Activated B cell treated with CpG ODN at 0.5 μM for 24 hours (primary cell): Measurements from ENCODE around the gene PPM1B. TPM values are rescaled to one million over a fixed set of nuclear protein-coding genes. Genes with fewer than 3 reads are reported as not detected.

Source experiments
- ATAC-seq: fragments of 200-7000 bp; cut with Tn5 transposase; one replicate; pipeline ENCODE4 v1.10.0; 2021; ENCODE audit warnings: low read depth, mild to moderate bottlenecking, moderate library complexity
- CTCF ChIA-PET: fragments of 350-600 bp; sonication (Branson Sonifier 250); formaldehyde crosslinking; loops from one replicate; lab custom pipeline; 2021; ENCODE audit warnings: antibody characterized with exemption; lab: Charles Lee
- POLR2A ChIA-PET: fragments of 350-600 bp; sonication (Branson Sonifier 250); formaldehyde crosslinking; loops from one replicate; lab custom pipeline; 2021; ENCODE audit warnings: antibody characterized with exemption; lab: Charles Lee
- DNase-seq: peaks from one replicate; pipeline ENCODE4 v3.0.0; 2022
- H3K27ac Mint-ChIP-seq: one replicate; pipeline ENCODE4 v1.8.0; 2020; ENCODE audit warnings: mixed read lengths
- H3K27me3 Mint-ChIP-seq: one replicate; pipeline ENCODE4 v1.8.0; 2021; ENCODE audit warnings: mixed read lengths
- H3K36me3 Mint-ChIP-seq: one replicate; pipeline ENCODE4 v1.8.0; 2021; ENCODE audit warnings: low read depth, mixed read lengths
- H3K4me1 Mint-ChIP-seq: one replicate; pipeline ENCODE4 v1.8.0; 2021; ENCODE audit warnings: mixed read lengths
- H3K4me3 Mint-ChIP-seq: one replicate; pipeline ENCODE4 v1.8.0; 2020; ENCODE audit warnings: mild to moderate bottlenecking, mixed read lengths
- H3K9me3 Mint-ChIP-seq: one replicate; pipeline ENCODE4 v1.8.0; 2020; ENCODE audit warnings: mixed read lengths
- intact Hi-C: fragments of 100-400 bp; cut with micrococcal nuclease; formaldehyde crosslinking; loops from one replicate; pipeline ENCODE4 v1.15.1; 2024
- total RNA-seq: library from RNA; stranded (reverse); gene quantifications from 2 replicates; pipeline ENCODE4 v1.2.3, GENCODE V29; 2022
- TF ChIP-seq, protein P1 (sequence below): fragments of 200-600 bp; IDR thresholded peaks from one replicate; pipeline ENCODE4 v1.8.0; 2022; ENCODE audit warnings: antibody characterized with exemption, mild to moderate bottlenecking

The PPM1B gene
- total RNA-seq, 1 donor from 2014 or later, result 55.2 TPM

DNA sequence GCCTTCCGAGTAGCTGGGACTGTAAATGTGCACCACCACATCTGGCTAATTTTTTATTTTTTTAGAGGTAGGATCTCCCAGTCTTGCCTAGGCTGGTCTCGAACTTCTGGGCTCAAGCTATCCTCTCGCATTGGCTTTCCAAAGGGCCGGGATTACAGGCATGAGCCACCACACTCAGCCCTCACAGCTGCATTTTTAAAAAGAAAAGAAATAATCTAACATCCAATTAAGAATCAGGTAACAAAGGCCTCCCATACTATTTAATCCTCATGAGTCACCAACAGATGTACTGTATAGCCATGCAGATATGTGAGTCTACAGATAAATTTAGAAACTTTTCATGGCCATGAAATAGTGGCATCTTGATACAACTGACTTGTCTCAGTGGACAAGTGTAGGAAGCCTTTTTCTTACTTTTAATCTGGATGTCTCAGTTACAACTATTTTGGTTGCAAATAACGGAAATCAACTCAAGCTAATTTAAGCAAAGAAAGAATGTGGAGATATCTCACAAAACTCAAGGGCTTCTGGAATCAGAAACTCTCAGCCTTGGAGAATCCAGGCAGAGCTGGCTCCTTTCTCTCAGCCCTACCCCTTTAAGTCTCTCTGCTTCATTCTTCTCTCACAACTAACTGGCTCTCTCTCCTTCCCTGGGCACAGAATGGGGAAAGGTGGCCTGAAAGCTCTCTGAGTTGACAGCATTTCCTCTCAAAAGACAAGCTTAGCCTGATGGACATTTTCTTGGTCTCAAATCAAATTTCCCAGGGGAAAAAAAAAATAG lies 12.8 kb upstream of the PPM1B start:
- no peak for ATAC-seq
- no peak overlapping the region for H3K4me3 Mint-ChIP-seq
- H3K4me1 Mint-ChIP-seq, result no peaks in the 10 kb centered on the region
- peaks cover 2% of the 10 kb centered on the region for H3K27me3 Mint-ChIP-seq
- DNase-seq, result no peak
- CTCF ChIA-PET, result no interaction called here
- H3K9me3 Mint-ChIP-seq, result no peaks in the 10 kb centered on the region
- POLR2A ChIA-PET, result no interaction called here
- intact Hi-C loops, result no loop called here
- H3K27ac Mint-ChIP-seq, result no peak overlapping the region
- H3K36me3 Mint-ChIP-seq, result no peaks in the 10 kb centered on the region
- TF ChIP-seq, protein P1, sequence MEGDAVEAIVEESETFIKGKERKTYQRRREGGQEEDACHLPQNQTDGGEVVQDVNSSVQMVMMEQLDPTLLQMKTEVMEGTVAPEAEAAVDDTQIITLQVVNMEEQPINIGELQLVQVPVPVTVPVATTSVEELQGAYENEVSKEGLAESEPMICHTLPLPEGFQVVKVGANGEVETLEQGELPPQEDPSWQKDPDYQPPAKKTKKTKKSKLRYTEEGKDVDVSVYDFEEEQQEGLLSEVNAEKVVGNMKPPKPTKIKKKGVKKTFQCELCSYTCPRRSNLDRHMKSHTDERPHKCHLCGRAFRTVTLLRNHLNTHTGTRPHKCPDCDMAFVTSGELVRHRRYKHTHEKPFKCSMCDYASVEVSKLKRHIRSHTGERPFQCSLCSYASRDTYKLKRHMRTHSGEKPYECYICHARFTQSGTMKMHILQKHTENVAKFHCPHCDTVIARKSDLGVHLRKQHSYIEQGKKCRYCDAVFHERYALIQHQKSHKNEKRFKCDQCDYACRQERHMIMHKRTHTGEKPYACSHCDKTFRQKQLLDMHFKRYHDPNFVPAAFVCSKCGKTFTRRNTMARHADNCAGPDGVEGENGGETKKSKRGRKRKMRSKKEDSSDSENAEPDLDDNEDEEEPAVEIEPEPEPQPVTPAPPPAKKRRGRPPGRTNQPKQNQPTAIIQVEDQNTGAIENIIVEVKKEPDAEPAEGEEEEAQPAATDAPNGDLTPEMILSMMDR, result no peak

DNA sequence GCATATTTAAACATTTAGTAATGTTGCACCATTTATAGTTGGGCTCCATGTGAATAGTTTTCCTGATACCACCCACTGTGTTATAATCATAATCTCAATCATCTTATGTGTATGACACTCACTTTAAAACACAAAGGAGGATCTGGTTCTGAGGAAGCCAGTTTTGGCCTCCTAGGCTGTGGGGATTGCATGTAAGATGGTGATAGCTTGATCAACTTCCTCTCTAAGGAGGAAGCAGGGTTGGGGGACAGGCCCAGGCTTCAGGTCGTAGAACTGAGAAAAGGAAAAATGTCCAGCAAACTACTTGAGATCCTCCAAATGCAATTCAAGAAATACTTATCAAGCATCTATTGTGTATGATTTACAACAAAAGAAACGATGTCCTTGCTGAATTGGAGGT lies 4.9 kb upstream of the PPM1B start:
- no peaks in the 10 kb centered on the region for H3K27me3 Mint-ChIP-seq
- H3K4me3 Mint-ChIP-seq, result no peak overlapping the region
- ChIA-PET CTCF (no interaction called here), POLR2A (no interaction called here)
- intact Hi-C loops, result loop anchor here (10.0 kb wide), 1 partner anchor 551 kb away; no protein-coding TSS in a partner anchor
- H3K4me1 Mint-ChIP-seq, result peaks cover 7% of the 10 kb centered on the region
- TF ChIP-seq, protein P1, result no peak
- no peak overlapping the region for H3K27ac Mint-ChIP-seq
- peaks cover 7% of the 10 kb centered on the region for H3K9me3 Mint-ChIP-seq
- H3K36me3 Mint-ChIP-seq, result peaks cover 3% of the 10 kb centered on the region
- DNase-seq, result no peak
- no peak for ATAC-seq

DNA sequence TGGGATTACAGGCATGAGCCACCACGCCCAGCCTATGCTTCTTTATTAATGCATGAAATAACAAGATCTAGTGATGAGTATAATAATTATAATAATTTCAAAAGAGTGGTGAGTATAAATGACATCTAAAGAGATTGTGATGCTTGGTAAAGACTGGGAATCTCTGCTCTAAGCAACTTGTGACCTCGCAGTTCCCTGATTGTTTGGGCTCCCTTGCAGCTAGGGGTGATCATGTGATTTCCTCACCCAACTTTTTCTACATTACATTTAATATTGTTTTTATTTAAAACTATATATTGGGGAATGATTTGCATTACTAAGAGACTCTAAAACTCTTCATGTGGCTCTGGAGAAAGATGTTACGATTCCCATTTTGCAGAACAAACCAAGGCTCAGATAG lies 4.1 kb upstream of the PPM1B start:
- ChIA-PET POLR2A (interaction anchor here (0.6 to 1.0 kb wide), 2 partner anchors 11 to 773 kb away, joined by 3 to 5 read pairs; no protein-coding TSS in a partner anchor), CTCF (no interaction called here)
- H3K27me3 Mint-ChIP-seq, result no peaks in the 10 kb centered on the region
- H3K27ac Mint-ChIP-seq, result no peak overlapping the region
- no peak for ATAC-seq
- peaks cover 7% of the 10 kb centered on the region for H3K9me3 Mint-ChIP-seq
- DNase-seq, result no peak
- intact Hi-C loops, result loop anchor here (5.0 to 10.0 kb wide), 3 partner anchors 550 to 778 kb away; partner anchors contain the start of genes SIX3 and THADA
- peaks cover 7% of the 10 kb centered on the region for H3K36me3 Mint-ChIP-seq
- peaks cover 8% of the 10 kb centered on the region for H3K4me1 Mint-ChIP-seq
- no peak overlapping the region for H3K4me3 Mint-ChIP-seq
- TF ChIP-seq, protein P1, result no peak

DNA sequence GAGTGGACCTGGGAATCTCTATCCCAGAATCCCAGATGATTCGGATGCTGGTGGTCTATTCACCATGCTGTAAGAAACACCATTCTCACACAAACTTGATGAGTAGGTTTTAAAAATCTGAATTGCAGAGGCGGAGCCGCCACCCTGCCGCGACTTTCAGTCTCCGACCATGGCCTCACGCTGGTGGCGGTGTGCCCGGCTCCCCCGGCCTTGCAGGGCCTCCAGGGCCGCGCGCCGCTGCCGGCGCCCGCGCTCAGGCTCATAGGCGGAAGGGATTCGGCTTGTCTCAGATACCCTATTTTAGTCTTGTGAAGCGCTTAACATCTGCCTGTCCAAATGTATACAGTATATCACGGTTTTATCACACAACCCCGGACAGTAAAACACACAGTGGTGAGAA lies 2.6 kb upstream of the PPM1B start:
- TF ChIP-seq, protein P1, result no peak
- ChIA-PET POLR2A (interaction anchor here (0.6 kb wide), 1 partner anchor 11 kb away, joined by 4 read pairs; no protein-coding TSS in a partner anchor), CTCF (no interaction called here)
- no peak for DNase-seq
- Mint-ChIP-seq H3K4me1 (peaks cover 23% of the 10 kb centered on the region), H3K36me3 (peaks cover 8% of the 10 kb centered on the region), H3K9me3 (peaks cover 7% of the 10 kb centered on the region), H3K27me3 (no peaks in the 10 kb centered on the region), H3K4me3 (no peak overlapping the region), H3K27ac (no peak overlapping the region)
- ATAC-seq, result no peak
- intact Hi-C loops, result loop anchor here (5.0 to 10.0 kb wide), 3 partner anchors 549 to 776 kb away; partner anchors contain the start of genes SIX3 and THADA

DNA sequence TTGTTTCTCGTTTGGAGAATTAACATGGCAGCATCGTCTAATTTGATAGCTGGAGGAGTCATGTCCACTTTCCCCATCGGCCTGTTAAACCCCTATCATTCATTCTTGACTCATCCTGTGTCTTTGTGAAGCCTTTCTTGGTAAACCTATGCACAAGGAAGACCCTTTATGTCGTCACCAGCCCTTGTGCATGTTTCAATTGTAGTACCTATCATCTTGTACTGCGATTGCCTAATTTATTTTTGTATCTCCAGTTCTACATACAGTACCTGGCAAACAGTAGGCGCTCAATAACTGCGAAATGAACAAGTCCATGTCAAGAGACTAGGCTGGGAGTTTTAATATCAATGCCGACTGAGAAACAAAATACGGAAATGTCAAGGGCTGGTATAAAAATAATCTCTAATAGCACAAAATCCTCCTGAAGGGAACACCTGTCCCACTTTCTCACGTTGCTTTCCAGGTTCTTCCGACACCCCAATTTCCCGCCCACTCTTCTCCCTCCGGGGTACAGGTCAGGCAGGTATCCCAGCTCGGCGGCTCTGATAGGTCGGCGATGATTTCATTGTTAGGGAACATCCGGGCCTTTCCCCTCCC lies 1.3 kb upstream of the PPM1B start:
- Mint-ChIP-seq H3K36me3 (peaks cover 8% of the 10 kb centered on the region), H3K4me3 (peak overlapping the region; percentile 99), H3K9me3 (peaks cover 7% of the 10 kb centered on the region), H3K4me1 (peaks cover 35% of the 10 kb centered on the region), H3K27me3 (no peaks in the 10 kb centered on the region), H3K27ac (peak overlapping the region; percentile 100)
- DNase-seq (no peak), ATAC-seq (no peak)
- ChIA-PET CTCF (no interaction called here), POLR2A (interaction anchor here (0.6 to 4.9 kb wide), 7 partner anchors 18 to 1702 kb away, joined by 3 to 59 read pairs (median 6); partner anchors contain the start of genes CAMKMT, LRPPRC, PREPL and SRBD1)
- intact Hi-C loops, result loop anchor here (5.0 to 10.0 kb wide), 3 partner anchors 547 to 775 kb away; partner anchors contain the start of genes SIX3 and THADA
- TF ChIP-seq, protein P1, result no peak
